Measurements from ENCODE around the gene PXDN.
A peak's percentile ranks its signal among the peaks of the same experiment; 100 is the strongest.

The PXDN gene

GRCh38 chr2:1661891-1662605 lies 82.3 kb downstream of the PXDN start:
- no peak for DNase-seq

GRCh38 chr2:1660656-1661640 lies 83.4 kb downstream of the PXDN start:
- no peak for DNase-seq

GRCh38 chr2:1659951-1660565 lies 84.3 kb downstream of the PXDN start:
- DNase-seq: no peak

GRCh38 chr2:1658394-1659151 lies 85.7 kb downstream of the PXDN start:
- no peak for DNase-seq

- DNase-seq: no peak
Measured at GRCh38 chr2:1656961-1657841, 87.1 kb downstream of the PXDN start.

- no peak for DNase-seq
Measured at GRCh38 chr2:1656326-1656960, 87.9 kb downstream of the PXDN start.

GRCh38 chr2:1655461-1655860 lies 88.9 kb downstream of the PXDN start:
- DNase-seq: no peak

GRCh38 chr2:1654696-1655374 lies 89.5 kb downstream of the PXDN start:
- DNase-seq: no peak

- DNase-seq: peak; percentile 46
Measured at GRCh38 chr2:1653956-1654695, 90.2 kb downstream of the PXDN start.

- DNase-seq: no peak
Measured at GRCh38 chr2:1652034-1652790, 92.1 kb downstream of the PXDN start.

GRCh38 chr2:1651121-1652033 lies 92.9 kb downstream of the PXDN start:
- no peak for DNase-seq

GRCh38 chr2:1650085-1650872 lies 94.0 kb downstream of the PXDN start:
- DNase-seq: no peak

- no peak for DNase-seq
Measured at GRCh38 chr2:1649103-1650084, 94.9 kb downstream of the PXDN start.

GRCh38 chr2:1648241-1649102 lies 95.8 kb downstream of the PXDN start:
- DNase-seq: no peak

All from NCI-H226 (cell line).